IMR-90 (cell line): Measurements from ENCODE around the gene OR5A1. TPM values are rescaled to one million over a fixed set of nuclear protein-coding genes. Genes with fewer than 3 reads are reported as not detected.

ENCODE experiments used
- ATAC-seq: fragments of 200-7000 bp; cut with Tn5 transposase; 2 replicates; pipeline ENCODE4 v1.9.1; 2020; ENCODE audit warnings: low read depth, mild to moderate bottlenecking, moderate library complexity
- BruUV-seq: library from RNA; stranded (reverse); fragments of 400-500 nt; replicated peaks from 2 replicates; lab custom pipeline; 2021; lab: Mats Ljungman, UMichigan
- CTCF ChIA-PET: fragments of 300-600 bp; formaldehyde crosslinking; extraction: SDS; loops from one replicate; lab custom pipeline; 2021; ENCODE audit warnings: antibody characterized with exemption; lab: Yijun Ruan, JAX
- POLR2A ChIA-PET: fragments of 300-600 bp; sonication (Branson Sonifier 250); formaldehyde crosslinking; loops from one replicate; lab custom pipeline; 2022; ENCODE audit warnings: antibody characterized with exemption; ENCODE audit not compliant: unreplicated experiment; lab: Charles Lee
- DNase-seq: peaks from one replicate; pipeline ENCODE4 v3.0.0; 2013
- H2AFZ ChIP-seq: replicated peaks from 2 replicates; pipeline ENCODE3; 2013; ENCODE audit warnings: low read length, mild to moderate bottlenecking; ENCODE audit not compliant: poor library complexity
- H2AK5ac ChIP-seq: 2 replicates; pipeline ENCODE4 v1.6.1; 2013; ENCODE audit warnings: low read depth, low read length, inconsistent platforms
- H2AK9ac ChIP-seq: replicated peaks from 2 replicates; pipeline ENCODE3; 2013; ENCODE audit warnings: mild to moderate bottlenecking, low read depth, low read length, moderate library complexity; ENCODE audit not compliant: poor library complexity
- H2BK120ac ChIP-seq: 2 replicates; pipeline ENCODE4 v1.6.1; 2013; ENCODE audit warnings: low read depth, low read length, inconsistent platforms
- H2BK15ac ChIP-seq: 3 replicates; pipeline ENCODE4 v1.6.1; 2013; ENCODE audit warnings: low read depth, low read length, inconsistent platforms
- H2BK20ac ChIP-seq: 2 replicates; pipeline ENCODE4 v1.6.1; 2013; ENCODE audit warnings: low read depth, mild to moderate bottlenecking, inconsistent platforms, low read length, moderate library complexity
- H2BK5ac ChIP-seq: 2 replicates; pipeline ENCODE4 v1.6.1; 2013; ENCODE audit warnings: mild to moderate bottlenecking, low read depth, low read length, inconsistent platforms; ENCODE audit not compliant: poor library complexity, severe bottlenecking
- H3K14ac ChIP-seq: replicated peaks from 2 replicates; pipeline ENCODE4 v1.6.1; 2013; ENCODE audit warnings: low read depth, low read length, inconsistent platforms
- H3K18ac ChIP-seq: 2 replicates; pipeline ENCODE4 v1.6.1; 2013; ENCODE audit warnings: low read depth, low read length, control low read depth
- H3K23ac ChIP-seq: 2 replicates; pipeline ENCODE4 v1.6.1; 2013; ENCODE audit warnings: low read depth, low read length, inconsistent platforms
- H3K27ac ChIP-seq: 2 replicates; pipeline ENCODE4 v1.5.1; 2013; ENCODE audit warnings: mild to moderate bottlenecking, control low read depth, low read length; ENCODE audit not compliant: insufficient read depth
- H3K27me3 ChIP-seq: 2 replicates; pipeline ENCODE4 v1.6.1; 2013; ENCODE audit warnings: low read length; ENCODE audit not compliant: control insufficient read depth, insufficient read depth
- H3K36me3 ChIP-seq: 2 replicates; pipeline ENCODE4 v1.6.1; 2013; ENCODE audit warnings: low read length, mixed read lengths; ENCODE audit not compliant: control insufficient read depth, insufficient read depth
- H3K4ac ChIP-seq: 2 replicates; pipeline ENCODE4 v1.6.1; 2013; ENCODE audit warnings: low read depth, low read length, inconsistent platforms
- H3K4me1 ChIP-seq: 2 replicates; pipeline ENCODE4 v1.6.1; 2013; ENCODE audit warnings: low read length, mixed read lengths; ENCODE audit not compliant: control insufficient read depth, insufficient read depth
- H3K4me2 ChIP-seq: 2 replicates; pipeline ENCODE4 v1.6.1; 2013; ENCODE audit warnings: low read depth, mild to moderate bottlenecking, control low read depth, low read length, moderate library complexity
- H3K4me3 ChIP-seq: 2 replicates; pipeline ENCODE4 v1.5.1; 2013; ENCODE audit warnings: low read depth, mild to moderate bottlenecking, control low read depth, low read length, moderate library complexity; ENCODE audit not compliant: insufficient read depth
- H3K56ac ChIP-seq: 2 replicates; pipeline ENCODE4 v1.6.1; 2013; ENCODE audit warnings: low read length, inconsistent platforms; ENCODE audit not compliant: insufficient read depth; ENCODE audit errors: extremely low read depth
- H3K79me1 ChIP-seq, 2 experiments: 2 replicates each; pipeline ENCODE4 v1.6.1; 2013; ENCODE audit warnings: low read length in 2 of 2, inconsistent platforms in 1 of 2, low read depth in 1 of 2
- H3K9ac ChIP-seq: 2 replicates; pipeline ENCODE4 v1.6.1; 2013; ENCODE audit warnings: low read depth, low read length, control low read depth
- H3K9me1 ChIP-seq: 2 replicates; pipeline ENCODE4 v1.6.1; 2013; ENCODE audit warnings: low read length, inconsistent platforms; ENCODE audit not compliant: insufficient read depth
- H3K9me3 ChIP-seq: 2 replicates; pipeline ENCODE4 v1.6.1; 2013; ENCODE audit warnings: low read length; ENCODE audit not compliant: control insufficient read depth, insufficient read depth
- H4K20me1 ChIP-seq: 2 replicates; pipeline ENCODE4 v1.6.1; 2013; ENCODE audit warnings: low read length, inconsistent platforms; ENCODE audit not compliant: insufficient read depth
- H4K5ac ChIP-seq: 2 replicates; pipeline ENCODE4 v1.6.1; 2013; ENCODE audit warnings: mild to moderate bottlenecking, low read depth, low read length, control low read depth
- H4K8ac ChIP-seq, 2 experiments: 2 replicates each; pipeline ENCODE4 v1.6.1; 2013; ENCODE audit warnings: low read depth in 2 of 2, low read length in 2 of 2, control low read depth in 1 of 2, inconsistent platforms in 1 of 2
- H4K91ac ChIP-seq: 2 replicates; pipeline ENCODE4 v1.6.1; 2013; ENCODE audit warnings: low read depth, low read length, inconsistent platforms; ENCODE audit not compliant: insufficient read depth
- BHLHE40 ChIP-seq: fragments of 150-350 bp; IDR thresholded peaks from 2 replicates; pipeline ENCODE4 v1.6.1; 2016; ENCODE audit warnings: mild to moderate bottlenecking, low read depth, low read length
- CEBPB ChIP-seq: IDR thresholded peaks from 2 replicates; pipeline ENCODE4 v1.6.1; 2012; ENCODE audit warnings: low read depth, low read length, improper control_type of control experiment
- CHD1 ChIP-seq: IDR thresholded peaks from 2 replicates; pipeline ENCODE4 v1.6.1; 2012; ENCODE audit warnings: low read depth, low read length, improper control_type of control experiment
- CTCF ChIP-seq: conservative IDR thresholded peaks from 2 replicates; pipeline ENCODE4 v1.5.1; 2012; ENCODE audit warnings: mild to moderate bottlenecking, low read depth, low read length, improper control_type of control experiment
- FOS ChIP-seq: fragments of 150-350 bp; IDR thresholded peaks from 2 replicates; pipeline ENCODE4 v1.6.1; 2016; ENCODE audit warnings: low read depth, low read length
- MAFK ChIP-seq: IDR thresholded peaks from 2 replicates; pipeline ENCODE4 v1.6.1; 2012; ENCODE audit warnings: low read depth, low read length, improper control_type of control experiment
- MAZ ChIP-seq: IDR thresholded peaks from 2 replicates; pipeline ENCODE4 v1.6.1; 2012; ENCODE audit warnings: low read depth, mild to moderate bottlenecking, low read length, improper control_type of control experiment, moderate library complexity, borderline replicate concordance
- NFE2L2 ChIP-seq: fragments of 150-350 bp; IDR thresholded peaks from 2 replicates; pipeline ENCODE4 v1.6.1; 2016; ENCODE audit warnings: low read depth, mild to moderate bottlenecking, low read length
- POLR2A ChIP-seq: IDR thresholded peaks from 2 replicates; pipeline ENCODE4 v1.6.1; 2012; ENCODE audit warnings: mild to moderate bottlenecking, low read depth, low read length
- RAD21 ChIP-seq: IDR thresholded peaks from 2 replicates; pipeline ENCODE4 v1.6.1; 2012; ENCODE audit warnings: low read length, improper control_type of control experiment
- RCOR1 ChIP-seq: IDR thresholded peaks from 2 replicates; pipeline ENCODE4 v1.6.1; 2012; ENCODE audit warnings: mild to moderate bottlenecking, low read length, improper control_type of control experiment; ENCODE audit not compliant: insufficient replicate concordance
- SMC3 ChIP-seq: fragments of 150-350 bp; IDR thresholded peaks from 2 replicates; pipeline ENCODE4 v1.6.1; 2016; ENCODE audit warnings: low read depth, mild to moderate bottlenecking, antibody characterized with exemption, low read length, moderate library complexity
- USF2 ChIP-seq: fragments of 150-350 bp; IDR thresholded peaks from 2 replicates; pipeline ENCODE4 v1.6.1; 2017; ENCODE audit warnings: mild to moderate bottlenecking, antibody characterized with exemption, low read length, low read depth
- dilution Hi-C: fragments of 300-500 bp; cut with HindIII; formaldehyde crosslinking; loops from one replicate; pipeline ENCODE4 v1.14.3; 2018; ENCODE audit warnings: low sequenced_read_pairs; ENCODE audit not compliant: unreplicated experiment
- in situ Hi-C: fragments of 300-500 bp; cut with MboI; formaldehyde crosslinking; loops from 3 replicates; pipeline ENCODE4 v1.14.3; 2019; ENCODE audit warnings: low sequenced_read_pairs, inconsistent platforms, mixed read lengths
- intact Hi-C: fragments of 100-400 bp; cut with micrococcal nuclease; formaldehyde crosslinking; loops from 2 replicates; pipeline ENCODE4 v1.10.0; 2022
- polyA plus RNA-seq, 3 experiments: library from polyadenylated mRNA; depleted of rRNA; stranded (reverse); fragments of >200 nt; gene quantifications; 2 replicates each; pipeline ENCODE4 v1.2.3, GENCODE V29; 2012; ENCODE audit warnings: low replicate concordance in 1 of 3
- total RNA-seq: library from RNA; depleted of rRNA; stranded (reverse); fragments of >200 nt; gene quantifications from 2 replicates; pipeline ENCODE4 v1.2.3, GENCODE V29; 2012
- TF ChIP-seq, protein P1 (sequence below): fragments of 150-350 bp; IDR thresholded peaks from 2 replicates; pipeline ENCODE4 v1.6.1; 2016; ENCODE audit warnings: low read depth, mild to moderate bottlenecking, low read length, moderate library complexity, borderline replicate concordance

OR5A1 gene
- total and polyA plus RNA-seq, 2 of the 4 experiments (the other 2 are of a cell fraction) = not detected

DNA sequence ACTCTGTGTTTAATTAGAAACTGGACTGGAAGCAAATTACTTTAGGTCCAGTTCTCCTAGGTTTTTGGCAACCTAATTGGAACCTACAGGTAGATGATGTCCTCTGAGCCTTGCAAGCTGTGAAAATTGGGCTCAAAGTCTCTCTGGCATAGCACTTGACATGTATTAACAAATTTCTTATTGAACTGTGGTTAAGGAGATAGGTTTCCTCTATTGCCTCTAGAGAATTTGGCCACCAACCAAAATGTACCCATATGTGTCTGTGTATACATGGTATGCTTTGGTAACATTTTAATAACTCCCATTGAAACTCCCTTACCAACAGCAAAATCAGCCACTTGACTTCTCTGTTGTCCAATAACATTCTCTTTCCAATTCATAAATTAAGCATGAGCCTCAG lies 36.7 kb downstream of the OR5A1 start, which contains the start of gene OR4D10:
OR4D10 (plus strand) TSS at position 301 of the 400 bp plus-strand sequence. CDS start 4,115 bp downstream, outside the sequence.
- no peaks in the 10 kb centered on the region for H3K9me3 ChIP-seq
- in situ Hi-C loops = no loop called here
- POLR2A ChIA-PET = no interaction called here

More for the DNA sequence above, 36.7 kb downstream of the OR5A1 start, which contains the start of gene OR4D10:
- no peak within 1 kb of the TSS for H2BK120ac ChIP-seq
- no peak for TF ChIP-seq BHLHE40
- TF ChIP-seq MAFK = no peak
- no peak for TF ChIP-seq RAD21
- no peak for TF ChIP-seq RCOR1
- TF ChIP-seq USF2 = no peak
- no peak for TF ChIP-seq SMC3
- TF ChIP-seq CHD1 = no peak
- TF ChIP-seq, protein P1, sequence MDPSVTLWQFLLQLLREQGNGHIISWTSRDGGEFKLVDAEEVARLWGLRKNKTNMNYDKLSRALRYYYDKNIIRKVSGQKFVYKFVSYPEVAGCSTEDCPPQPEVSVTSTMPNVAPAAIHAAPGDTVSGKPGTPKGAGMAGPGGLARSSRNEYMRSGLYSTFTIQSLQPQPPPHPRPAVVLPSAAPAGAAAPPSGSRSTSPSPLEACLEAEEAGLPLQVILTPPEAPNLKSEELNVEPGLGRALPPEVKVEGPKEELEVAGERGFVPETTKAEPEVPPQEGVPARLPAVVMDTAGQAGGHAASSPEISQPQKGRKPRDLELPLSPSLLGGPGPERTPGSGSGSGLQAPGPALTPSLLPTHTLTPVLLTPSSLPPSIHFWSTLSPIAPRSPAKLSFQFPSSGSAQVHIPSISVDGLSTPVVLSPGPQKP = no peak
- no peak for TF ChIP-seq NFE2L2
- no peak for TF ChIP-seq CEBPB
- no peak for TF ChIP-seq CTCF
- no peak for TF ChIP-seq MAZ
- no peak for TF ChIP-seq FOS
- no peak for TF ChIP-seq POLR2A
- no peak within 1 kb of the TSS for H2BK5ac ChIP-seq
- H2BK15ac ChIP-seq = no peak within 1 kb of the TSS
- H3K9me1 ChIP-seq = no peaks in the 10 kb centered on the region
- H2AFZ ChIP-seq = no peak within 1 kb of the TSS
- no peak within 1 kb of the TSS for H3K4me2 ChIP-seq
- no peak within 1 kb of the TSS for H4K91ac ChIP-seq
- H3K79me1 ChIP-seq = no peaks in the 10 kb centered on the region
- no peaks in the 10 kb centered on the region for H3K4me1 ChIP-seq
- dilution Hi-C loops = no loop called here
- H4K5ac ChIP-seq = no peak within 1 kb of the TSS
- H4K8ac ChIP-seq = no peak within 1 kb of the TSS
- H3K14ac ChIP-seq = no peak within 1 kb of the TSS
- no TSS peak for BruUV-seq
- H4K20me1 ChIP-seq = no peaks in the 10 kb centered on the region
- H3K4ac ChIP-seq = no peak within 1 kb of the TSS
- H3K9ac ChIP-seq = no peak within 1 kb of the TSS
- no peak within 1 kb of the TSS for H3K27ac ChIP-seq
- H3K18ac ChIP-seq = no peak within 1 kb of the TSS
- no peak for DNase-seq
- no peak within 1 kb of the TSS for H2BK20ac ChIP-seq
- no peak within 1 kb of the TSS for H3K56ac ChIP-seq
- no peaks in the 10 kb centered on the region for H3K36me3 ChIP-seq
- CTCF ChIA-PET = no interaction called here
- intact Hi-C loops = no loop called here
- H2AK5ac ChIP-seq = no peak within 1 kb of the TSS
- no peak within 1 kb of the TSS for H3K4me3 ChIP-seq
- ATAC-seq = no peak
- no peak within 1 kb of the TSS for H2AK9ac ChIP-seq
- no peak within 1 kb of the TSS for H3K23ac ChIP-seq
- H3K27me3 ChIP-seq = no peaks in the 10 kb centered on the region
